NCI-H510A treated with DMSO at 0.1 percent for 48 hours (cell line): ENCODE results near the gene CCDC88B.
A peak's percentile ranks its signal among the peaks of the same experiment; 100 is the strongest.
"Not testable (repeated sequence)": the region's sequence is repeated elsewhere in the genome, so short reads cannot be mapped to it uniquely, and the experiment has no call there.

Source experiments
- DNase-seq: peaks from one replicate; lab custom pipeline; 2025; lab: John Stamatoyannopoulos, UW

The CCDC88B gene

DNA sequence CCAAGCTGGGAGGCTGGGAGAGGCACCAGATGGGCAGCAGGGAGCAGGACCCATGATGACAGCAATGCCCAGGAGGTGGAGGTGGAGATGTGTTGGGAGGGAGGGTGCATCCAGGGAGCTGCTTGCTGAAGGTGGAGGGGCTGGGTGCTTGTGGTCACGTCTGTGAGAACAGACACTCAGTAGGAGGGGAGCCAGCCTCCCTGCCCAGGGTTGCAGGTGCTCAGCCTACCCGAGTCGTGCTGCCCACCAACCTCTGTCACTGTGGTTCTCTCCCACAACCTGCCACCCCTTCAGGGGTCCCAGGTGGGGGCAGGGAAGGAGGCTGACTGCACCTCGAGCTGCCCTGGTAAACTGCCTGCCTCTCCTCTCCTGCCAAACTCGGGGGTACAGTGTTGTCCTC lies 16.6 kb upstream of the CCDC88B start:
- no peak for DNase-seq

- DNase-seq, result not testable (repeated sequence)
Observed at GRCh38 chr11:64323984-64324383, 16.0 kb upstream of the CCDC88B start.

GRCh38 chr11:64324692-64325469 lies 15.1 kb upstream of the CCDC88B start:
- no peak for DNase-seq

GRCh38 chr11:64327375-64327774 lies 12.6 kb upstream of the CCDC88B start:
- DNase-seq, result no peak

DNA sequence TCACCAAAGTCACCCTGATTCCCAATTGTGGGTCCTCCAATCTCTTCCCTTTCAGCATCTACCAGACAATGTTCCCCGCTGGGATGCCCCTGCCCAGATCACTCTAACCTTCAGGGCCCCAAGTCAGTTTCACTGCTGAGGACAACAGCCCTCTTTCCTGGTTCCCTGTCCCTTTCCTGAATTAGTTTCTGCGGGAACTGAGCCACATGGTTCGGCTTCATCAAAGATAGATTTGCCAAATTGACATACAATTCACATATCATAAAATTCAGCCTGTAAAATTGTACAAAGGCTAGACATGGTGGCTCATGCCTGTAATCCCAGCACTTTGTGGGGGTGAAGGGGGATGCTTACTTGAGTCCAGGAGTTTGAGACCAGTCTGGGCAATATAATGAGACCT lies 12.0 kb upstream of the CCDC88B start:
- no peak for DNase-seq

DNA sequence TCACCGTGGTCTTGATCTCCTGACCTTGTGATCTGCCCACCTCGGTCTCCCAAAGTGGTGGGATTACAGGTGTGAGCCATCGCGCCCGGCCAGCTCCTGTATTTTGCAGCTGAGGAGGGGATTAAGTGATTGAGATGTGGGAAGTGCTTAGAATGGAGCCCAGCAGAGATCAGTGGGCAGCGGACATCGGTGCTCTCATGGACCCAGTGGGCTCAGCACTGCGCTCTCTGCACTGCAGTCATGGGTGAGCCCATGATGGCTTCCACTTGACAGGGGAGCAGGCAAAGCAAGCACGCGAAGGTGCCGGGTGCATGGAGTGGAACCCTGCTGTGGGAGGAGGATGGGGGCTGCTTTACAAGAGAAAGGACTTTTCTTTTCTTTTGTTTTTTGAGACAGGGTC lies 9.1 kb upstream of the CCDC88B start:
- DNase-seq, result no peak

- DNase-seq, result no peak
Observed at GRCh38 chr11:64331569-64332371, 8.2 kb upstream of the CCDC88B start.

- DNase-seq, result no peak
Observed at GRCh38 chr11:64333556-64333955, 6.4 kb upstream of the CCDC88B start.

DNA sequence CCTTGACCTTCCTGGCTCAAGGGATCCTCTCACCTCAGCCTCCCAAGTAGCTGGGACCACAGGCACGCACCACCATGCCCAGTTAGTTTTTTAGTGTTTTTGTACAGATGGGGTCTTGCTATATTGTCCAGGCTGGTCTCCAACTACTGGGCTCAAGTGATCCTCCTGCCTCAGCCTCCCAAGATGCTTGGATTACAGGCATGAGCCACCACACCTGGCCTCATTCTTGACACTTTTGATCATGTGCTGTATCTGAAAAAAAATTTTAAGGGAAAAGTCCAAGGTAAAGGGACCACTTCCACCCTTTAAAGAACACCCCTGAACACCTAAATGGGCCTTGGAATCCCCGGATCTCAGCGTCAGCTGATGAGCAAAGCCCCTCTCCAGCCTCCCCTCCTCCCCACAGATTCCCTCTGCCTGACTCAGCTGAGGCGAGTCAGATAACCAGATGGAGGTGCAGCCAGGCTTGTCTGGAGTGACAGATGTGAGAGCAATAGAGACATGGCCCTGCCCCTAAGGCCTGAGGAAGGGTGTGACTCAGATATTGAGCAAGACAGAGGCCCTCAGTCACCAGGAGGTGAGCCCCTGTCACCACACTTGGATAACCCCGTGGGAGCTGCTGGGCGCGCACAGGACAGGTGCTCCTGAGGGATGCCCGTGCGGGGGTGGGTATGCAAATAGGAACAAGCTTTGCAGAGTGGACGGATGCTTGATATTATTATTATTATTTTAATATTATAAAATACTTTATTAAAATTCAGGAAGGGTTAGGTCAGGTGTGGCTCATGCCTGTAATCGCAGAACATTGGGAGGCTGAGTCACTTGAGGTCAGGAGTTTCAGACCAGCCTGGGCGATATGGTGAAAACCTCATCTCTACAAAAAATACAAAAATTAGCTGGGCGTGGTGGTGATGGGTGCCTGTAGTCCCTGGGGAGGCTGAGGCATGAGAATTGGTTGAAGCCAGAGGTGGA lies 5.0 kb upstream of the CCDC88B start:
- DNase-seq, result peak; percentile 89

- no peak for DNase-seq
Observed at GRCh38 chr11:64337538-64338249, 2.3 kb upstream of the CCDC88B start.

GRCh38 chr11:64338716-64339115 lies 1.3 kb upstream of the CCDC88B start:
- no peak for DNase-seq

DNA sequence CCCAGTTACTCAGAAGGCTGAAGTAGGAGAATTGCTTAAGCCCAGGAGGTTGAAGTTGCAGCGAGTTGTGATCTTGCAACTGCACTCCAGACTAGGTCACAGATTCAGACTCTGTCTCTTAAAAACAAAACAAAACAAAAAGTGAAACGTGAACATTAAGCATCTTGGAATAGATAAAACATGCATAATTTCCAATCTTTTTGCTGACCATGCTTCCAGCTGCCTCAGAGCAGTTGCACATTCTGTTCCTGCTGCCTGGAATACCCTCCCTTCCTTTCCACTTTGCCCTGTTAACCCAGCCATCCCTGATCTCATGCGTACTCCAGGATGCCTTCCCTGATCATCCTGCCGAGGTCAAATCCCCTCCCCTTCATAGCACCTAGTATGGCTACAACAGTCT lies 718 bp upstream of the CCDC88B start:
- DNase-seq, result no peak

GRCh38 chr11:64340671-64341335 lies 799 bp downstream of the CCDC88B start:
- no peak for DNase-seq

DNA sequence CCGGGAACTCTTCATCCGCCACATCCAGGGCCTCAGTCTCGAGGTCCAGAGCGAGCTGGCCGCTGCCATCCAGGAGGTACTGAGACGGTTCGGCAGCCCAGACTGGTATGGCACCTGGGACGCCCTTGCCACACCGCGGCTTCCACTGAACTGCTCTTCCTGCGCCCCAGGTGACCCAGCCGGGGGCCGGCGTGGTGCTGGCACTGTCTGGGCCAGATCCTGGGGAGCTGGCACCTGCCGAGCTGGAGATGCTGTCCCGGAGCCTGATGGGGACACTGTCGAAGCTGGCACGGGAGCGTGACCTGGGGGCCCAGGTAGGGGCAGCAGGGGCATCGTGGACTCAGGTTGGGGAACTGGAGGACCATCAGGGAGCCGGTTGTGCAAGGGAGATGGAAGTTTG lies 1.4 kb downstream of the CCDC88B start:
- no peak for DNase-seq

DNA sequence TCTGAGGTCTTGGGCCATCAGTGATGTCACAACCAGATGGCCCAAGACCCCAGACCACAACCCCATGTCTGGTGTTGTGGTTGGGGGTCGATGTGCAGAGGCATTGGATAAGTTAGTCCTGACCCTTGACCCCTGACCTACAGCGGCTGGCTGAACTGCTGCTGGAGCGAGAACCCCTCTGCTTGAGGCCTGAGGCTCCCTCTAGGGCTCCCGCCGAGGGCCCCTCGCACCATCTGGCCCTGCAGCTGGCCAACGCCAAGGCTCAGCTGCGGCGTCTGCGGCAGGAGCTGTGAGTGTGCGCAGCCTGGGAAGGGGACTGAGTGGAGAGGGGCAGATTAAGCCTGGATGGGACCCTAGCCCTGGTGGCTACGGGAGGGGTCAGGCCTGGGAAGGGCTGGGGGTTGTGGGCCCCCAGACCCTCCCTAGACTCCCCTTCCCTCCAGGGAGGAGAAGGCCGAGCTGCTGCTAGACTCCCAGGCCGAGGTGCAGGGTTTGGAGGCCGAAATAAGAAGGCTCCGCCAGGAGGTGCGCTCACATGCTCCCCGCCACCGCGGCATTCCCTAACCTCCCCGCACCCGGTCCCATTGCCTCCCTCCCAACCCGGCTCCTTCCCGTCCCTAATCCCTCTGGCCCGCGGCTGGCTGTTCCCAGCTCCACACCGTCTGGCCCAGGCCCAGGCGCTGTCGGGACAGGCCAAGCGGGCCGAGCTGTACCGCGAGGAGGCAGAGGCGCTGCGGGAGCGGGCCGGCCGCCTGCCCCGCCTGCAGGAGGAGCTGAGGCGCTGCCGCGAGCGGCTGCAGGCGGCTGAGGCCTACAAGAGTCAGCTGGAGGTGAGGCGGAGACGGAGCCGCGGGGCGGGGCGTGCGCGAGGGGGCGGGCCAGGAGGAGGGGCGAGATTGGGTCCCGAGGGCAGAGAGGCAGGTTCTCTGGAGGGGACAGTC lies 2.1 kb downstream of the CCDC88B start:
- no peak for DNase-seq

- no peak for DNase-seq
Observed at GRCh38 chr11:64342869-64343745, 3.1 kb downstream of the CCDC88B start.

DNA sequence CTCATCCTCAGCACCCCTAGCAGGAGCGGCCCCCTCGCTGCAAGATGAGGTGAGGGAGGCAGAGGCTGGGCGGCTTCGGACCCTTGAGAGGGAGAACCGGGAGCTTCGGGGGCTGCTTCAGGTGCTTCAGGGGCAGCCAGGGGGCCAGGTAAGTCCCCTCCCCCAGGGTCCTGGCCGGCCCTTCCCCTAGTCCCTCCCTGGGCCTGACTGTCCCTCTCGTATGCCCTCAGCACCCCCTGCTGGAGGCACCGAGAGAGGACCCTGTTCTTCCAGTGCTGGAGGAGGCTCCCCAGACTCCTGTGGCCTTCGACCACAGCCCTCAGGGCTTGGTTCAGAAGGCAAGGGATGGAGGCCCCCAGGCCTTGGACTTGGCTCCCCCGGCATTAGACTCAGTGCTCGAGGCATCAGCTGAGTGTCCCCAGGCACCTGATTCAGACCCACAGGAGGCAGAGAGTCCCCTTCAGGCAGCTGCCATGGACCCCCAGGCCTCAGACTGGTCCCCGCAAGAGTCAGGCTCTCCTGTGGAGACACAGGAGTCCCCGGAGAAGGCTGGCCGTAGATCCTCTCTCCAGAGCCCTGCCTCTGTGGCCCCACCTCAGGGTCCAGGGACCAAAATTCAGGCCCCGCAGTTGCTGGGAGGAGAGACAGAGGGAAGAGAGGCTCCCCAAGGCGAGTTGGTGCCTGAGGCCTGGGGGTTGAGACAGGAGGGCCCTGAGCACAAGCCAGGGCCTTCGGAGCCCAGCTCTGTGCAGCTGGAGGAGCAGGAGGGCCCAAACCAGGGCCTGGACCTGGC lies 4.0 kb downstream of the CCDC88B start:
- no peak for DNase-seq

DNA sequence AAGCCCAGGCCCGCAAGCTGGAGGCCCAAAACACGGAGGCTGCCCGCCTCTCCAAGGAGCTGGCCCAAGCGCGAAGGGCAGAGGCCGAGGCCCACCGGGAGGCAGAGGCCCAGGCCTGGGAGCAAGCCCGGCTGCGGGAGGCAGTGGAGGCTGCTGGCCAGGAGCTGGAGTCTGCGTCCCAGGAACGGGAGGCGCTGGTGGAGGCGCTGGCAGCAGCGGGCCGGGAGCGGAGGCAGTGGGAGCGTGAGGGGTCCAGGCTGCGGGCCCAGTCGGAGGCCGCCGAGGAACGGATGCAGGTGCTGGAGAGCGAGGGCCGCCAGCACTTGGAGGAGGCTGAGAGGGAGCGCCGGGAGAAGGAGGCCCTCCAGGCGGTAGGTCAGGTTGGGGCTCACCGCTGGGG lies 4.8 kb downstream of the CCDC88B start:
- no peak for DNase-seq
